Amniotic stem cell (primary cell): ENCODE data around the gene DGLUCY.
"Not testable (repeated sequence)": the region's sequence is repeated elsewhere in the genome, so short reads cannot be mapped to it uniquely, and the experiment has no call there.

Source experiments
- DNase-seq: peaks from one replicate; lab custom pipeline; 2025; lab: John Stamatoyannopoulos, UW

The DGLUCY gene

DNA sequence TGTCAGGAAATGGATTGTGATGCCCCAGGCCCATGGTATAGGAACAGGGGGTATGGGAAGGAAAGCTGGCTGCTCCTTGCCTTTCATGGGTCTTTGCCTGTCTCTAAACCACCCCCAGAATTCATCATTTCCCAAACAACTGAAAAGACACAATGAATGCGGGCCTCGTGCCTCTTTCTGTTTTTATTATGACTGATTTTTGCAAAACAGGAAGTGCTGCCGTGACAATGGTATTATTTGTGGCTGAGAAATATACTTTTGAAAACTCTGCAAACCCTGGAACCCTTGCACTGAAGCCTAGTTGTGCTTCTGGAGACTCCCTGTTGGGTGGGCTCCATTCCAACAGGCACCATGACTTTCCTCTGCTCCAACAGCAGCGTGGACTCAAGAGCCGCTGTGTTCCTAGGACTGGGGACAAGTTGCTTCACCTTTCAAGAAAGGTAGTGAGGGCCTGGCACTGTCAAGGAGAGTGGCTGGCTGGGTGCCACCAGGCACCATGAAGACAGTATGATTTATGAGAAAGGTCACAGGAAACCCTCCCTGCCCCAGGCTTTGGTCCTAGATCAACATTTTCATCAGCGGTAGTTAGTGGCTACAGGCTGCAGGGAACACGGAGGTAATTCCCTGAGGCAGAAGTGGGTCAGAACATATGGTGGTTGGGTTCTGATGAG, 4.8 kb upstream of the DGLUCY start:
- no peak for DNase-seq

DNA sequence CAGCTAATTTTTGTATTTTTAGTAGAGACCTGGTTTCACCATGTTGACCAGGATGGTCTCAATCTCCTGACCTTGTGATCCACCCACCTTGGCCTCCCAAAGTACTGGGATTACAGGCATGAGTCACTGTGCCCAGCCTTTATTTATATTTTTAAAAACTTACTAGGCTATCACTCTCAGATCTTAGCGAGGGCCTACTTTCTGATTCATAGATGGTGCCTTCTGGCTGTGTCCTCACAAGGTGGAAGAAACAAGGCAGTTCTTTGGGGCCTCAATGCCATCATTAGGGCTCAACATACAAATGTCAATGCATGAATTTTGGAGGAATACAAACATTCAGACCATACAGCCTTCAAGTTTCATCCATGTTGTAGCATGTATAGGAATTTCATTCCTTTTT, 2.4 kb upstream of the DGLUCY start:
- DNase-seq = no peak

DNA sequence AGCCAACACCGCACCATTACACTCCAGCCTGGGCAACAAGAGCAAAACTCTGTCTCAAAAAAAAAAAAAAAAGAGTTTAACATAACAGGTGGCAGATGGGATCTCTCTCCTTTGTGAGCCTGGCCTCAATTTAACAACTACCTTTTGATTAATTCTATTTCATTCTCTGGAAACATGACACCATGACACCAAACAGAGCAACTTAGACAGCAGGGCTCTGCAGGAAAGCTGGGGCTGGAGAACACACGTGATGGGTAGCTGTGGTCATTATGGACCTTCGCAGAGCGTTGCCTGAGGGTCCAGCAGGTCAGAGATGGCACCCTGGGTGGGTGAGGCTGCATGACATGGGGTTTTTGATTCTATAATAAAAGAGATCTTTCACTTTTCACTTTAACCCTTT, 1.7 kb upstream of the DGLUCY start:
- DNase-seq = no peak

DNA sequence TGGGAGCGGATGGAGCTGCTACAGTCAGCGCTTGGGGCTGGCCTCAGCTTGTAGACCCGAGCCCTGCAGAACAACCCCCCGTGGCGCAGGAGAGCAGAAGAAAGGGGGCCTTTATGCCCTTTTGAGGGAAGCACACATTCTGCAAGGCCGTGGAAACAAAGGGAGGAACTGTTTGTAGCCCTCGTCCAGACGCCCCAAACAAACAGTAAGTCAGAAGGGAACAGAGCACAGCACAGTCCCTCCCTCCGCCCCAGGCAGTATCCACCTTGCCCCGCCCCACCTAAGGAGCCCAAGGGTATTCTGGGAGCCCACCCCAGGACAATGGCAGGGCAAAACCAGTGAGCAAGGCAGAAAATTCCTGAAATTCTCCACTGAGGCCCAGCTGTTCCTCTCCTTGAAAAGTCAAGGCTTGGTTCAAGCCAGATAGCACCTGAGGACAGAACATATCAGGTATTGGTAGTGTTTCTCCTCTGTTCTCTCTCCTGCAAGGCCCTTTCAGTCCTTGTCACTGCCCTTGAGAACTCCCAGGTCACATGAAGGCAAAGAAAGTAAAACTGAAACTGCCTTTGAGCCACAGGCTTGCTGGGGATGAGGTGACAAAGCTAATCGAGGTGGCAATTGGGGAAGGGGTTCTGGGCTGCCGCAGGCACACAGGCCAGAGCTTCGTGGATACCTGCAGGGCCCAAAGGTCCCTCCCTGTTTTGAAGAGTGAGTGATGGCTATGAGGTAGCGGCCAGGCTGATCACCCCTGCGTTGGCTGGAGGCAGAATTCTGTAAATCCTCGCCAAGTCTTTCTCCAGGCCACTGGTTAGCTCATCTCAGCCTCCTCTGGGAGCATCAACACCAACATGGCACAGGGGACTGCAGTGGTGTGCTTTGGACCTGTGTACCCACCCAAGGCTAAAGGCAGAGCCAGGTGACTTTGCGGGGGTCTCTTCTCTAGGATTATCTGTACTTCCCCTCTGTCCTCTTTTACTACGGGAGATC, 499 bp downstream of the DGLUCY start:
- no peak for DNase-seq

DNA sequence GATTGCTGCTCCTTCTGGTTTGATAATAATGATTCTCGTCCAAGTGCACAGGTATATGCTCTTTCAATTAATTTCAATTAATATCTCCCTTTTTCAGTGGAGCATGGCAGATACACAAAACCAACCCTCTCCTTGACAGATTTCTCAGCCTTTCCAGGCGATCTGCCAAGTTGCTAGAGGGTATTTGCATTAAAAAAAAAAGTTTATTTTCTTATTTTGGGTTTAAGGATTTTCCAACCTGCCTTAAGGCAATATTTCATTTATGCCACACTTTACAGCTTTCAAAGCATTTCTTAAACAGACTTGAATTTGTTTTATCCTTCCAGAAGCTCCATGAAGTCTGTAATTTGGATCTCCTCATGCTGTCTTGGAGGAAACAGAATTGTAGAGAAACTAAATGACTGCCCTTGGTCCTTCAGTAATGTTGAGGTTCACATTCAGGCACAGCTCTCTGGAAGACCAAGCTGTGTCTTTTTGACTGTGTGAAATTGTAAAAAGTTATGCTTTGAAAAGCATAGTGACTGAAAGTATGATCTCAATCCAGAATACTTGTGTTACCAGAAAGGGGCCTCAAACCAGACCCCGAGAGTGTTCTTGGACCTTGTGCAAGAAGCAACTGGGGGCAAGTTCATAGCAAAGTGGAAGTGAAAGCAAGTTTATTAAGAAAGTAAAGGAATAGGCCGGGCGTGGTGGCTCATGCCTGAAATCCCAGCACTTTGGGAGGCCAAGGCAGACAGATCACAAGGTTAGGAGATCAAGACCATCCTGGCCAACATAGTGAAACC, 2.3 kb downstream of the DGLUCY start:
- no peak for DNase-seq

DNA sequence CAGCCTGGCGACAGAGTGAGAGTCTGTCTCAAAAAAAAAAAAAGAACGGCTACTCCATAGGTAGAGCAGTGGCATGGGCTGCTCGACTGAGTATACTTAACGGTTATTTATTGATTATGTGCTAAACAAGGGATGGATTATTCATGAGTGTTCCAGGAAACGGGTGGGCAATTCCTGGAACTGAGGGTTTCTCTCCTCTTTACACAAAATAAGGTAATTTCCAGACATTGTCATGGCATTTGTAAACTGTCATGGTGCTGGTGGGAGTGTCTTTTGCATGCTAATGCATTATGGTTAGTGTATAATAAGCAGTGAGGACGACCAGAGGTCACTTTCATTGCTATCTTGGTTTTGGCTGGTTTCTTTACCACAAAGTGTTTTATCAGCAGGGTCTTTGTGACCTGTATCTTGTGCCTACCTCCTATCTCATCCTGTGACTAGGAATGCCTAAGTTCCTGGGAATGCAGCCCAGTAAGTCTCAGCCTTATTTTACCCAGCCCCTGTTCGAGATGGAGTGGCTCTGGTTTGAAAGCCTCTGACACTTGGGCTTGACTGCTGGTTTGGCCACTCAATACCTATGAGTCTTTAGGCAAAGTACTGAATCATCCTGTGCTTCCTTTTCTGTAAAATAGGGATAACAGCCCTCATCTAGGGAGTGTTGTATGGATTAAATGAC, 3.2 kb downstream of the DGLUCY start:
- no peak for DNase-seq

DNA sequence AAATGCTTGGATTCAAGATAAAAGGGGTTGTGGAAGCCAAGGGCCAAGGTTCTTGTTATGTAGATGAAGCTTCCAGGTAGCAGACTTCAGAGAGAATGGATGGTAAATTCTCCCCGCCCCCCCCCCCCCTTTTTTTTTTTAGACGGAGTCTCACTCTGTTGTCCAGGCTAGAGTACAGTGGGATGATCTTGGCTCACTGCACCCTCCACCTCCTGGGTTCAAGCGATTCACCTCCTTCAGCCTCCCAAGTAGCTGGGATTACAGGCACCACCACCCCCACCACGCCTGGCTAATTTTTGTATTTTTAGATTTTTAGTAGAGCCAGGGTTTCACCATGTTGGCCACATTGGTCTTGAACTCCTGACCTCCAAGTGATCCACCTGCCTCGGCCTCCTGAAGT, 4.1 kb downstream of the DGLUCY start:
- DNase-seq = no peak

DNA sequence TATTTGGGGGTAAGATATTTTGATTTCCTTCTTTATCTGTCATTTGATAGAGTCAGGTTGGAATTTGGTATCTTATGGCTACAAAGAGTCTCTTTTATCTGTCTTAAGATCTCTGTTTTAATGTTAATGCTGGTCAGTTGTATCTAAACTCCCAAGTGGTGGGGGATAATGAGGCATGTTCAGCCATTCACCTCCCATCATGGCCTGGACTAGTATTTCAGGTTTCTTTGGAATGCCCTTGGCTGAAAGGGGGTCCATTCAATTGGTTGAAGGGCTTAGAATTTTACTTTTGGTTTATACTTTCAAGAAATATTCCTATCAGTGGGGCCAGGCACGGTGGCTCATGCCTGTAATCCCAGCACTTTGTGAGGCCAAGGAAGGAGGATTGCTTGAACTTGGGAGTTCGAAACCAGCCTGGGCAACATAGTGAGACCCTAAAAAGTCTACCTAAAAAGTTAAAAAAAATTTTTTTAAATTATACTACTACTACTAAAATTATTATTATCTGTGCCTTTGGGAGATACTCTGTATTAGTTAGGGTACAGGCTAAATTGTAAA, 4.7 kb downstream of the DGLUCY start:
- no peak for DNase-seq

DNA sequence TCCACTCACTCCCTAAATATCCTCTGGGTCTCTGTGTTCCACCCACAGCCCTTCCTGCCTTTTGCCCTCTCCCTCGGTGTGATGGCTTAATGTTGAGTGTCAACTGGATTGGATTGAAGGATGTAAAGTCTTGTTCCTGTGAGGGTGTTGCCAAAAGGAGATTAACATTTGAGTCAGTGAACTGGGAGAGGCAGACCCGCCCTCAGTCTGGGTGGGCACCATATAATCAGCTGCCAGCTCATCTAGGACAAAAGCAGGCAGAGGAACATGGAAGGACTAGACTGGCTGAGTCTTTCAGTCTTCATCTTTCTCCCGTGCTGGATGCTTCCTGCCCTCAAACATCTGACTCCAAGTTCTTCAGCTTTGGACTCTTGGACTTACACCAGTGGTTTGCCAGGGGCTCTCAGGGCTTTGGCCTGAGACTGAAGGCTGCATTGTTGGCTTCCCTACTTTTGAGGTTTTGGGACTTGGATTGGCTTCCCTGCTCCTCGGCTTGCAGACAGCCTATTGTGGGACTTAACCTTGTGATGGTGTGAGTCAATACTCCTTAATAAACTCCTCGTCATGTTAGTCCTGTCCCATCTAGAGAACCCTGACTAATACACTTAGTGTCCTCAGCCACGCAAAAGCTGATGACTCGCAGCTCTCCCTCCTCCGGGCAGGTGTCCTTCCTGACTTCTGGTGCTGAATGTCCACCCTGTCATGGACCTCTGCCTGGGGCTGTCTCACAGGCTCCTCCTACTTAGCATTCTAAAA, 5.9 kb downstream of the DGLUCY start:
- DNase-seq = peak; percentile 28

DNA sequence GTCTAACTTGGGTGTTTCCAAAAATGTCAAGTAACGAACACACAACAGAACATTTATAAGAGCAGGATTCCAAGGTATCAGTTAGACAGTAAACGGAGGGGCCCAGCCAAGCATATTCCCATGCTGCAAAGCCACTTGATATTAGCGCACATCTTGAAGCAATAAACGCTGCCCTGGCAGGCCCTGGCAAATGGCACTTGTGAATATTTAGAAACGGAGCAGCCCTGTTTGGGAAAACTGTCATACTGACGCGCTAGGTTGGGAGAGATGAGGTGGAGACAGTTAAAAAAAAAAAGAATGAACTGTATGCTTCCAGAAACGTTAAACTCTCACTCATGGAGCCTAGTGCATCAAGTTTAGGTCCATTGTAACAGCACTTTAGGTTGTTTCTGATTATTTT, 9.3 kb downstream of the DGLUCY start:
- no peak for DNase-seq

DNA sequence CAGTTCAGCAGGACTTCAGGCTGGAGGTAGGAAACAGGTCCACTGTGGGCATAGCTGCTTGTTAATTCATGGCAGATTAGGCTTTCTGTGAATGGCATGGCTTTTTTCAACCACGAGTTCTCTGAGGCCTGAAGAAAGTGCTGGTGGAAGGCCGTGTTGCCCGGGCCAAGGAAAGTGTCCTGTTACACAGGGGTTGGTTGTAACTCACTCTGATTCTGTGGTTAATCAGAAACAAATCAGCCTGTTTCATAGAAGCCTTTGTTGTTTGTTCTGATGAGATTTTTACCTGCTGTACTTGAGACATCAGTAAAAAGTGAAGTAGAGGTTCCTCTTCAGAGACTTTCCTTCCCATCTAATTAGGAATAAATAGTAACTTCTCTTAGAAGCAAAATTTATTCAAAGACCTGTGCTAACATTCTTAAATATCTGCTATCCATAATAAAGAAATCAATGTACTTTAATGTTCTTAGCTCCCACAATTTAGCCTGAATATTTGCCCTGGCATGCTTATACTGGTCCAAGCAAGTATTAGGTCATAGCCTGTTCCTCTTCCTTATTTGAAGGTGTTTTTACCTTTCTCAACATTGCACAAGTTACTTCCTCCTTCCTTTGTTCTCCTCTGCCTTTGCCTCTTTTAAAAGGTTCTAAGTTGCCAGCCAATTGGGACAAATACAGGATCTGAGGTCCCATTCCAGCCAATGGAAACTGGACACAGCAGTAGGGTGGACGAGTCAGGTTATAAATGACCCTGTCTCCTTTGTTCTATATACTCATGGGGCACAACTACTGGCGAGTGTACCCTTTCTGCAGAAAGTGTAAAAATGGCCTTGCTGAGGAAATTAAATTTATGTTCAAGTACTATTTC, 10.8 kb downstream of the DGLUCY start:
- not testable (repeated sequence) for DNase-seq

DNA sequence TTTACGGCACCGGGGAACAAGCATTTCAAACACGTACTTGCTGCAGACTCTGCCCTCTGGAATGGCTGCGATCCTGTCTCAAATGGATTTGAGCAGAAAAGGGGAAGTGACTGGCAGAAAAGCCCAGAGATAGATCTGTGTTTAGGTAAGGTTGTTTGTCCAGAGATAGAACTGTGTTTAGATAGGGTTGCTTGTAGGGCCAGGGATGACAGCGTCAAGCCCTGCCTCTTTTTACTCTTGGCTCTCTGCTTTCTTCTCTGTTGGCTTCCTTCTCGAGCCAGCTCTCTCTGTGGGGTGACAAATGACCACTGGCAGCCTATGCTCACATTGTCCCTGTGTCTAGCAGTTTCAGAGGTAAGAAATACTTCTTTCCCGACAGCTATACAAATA, 11.4 kb downstream of the DGLUCY start:
- no peak for DNase-seq

DNA sequence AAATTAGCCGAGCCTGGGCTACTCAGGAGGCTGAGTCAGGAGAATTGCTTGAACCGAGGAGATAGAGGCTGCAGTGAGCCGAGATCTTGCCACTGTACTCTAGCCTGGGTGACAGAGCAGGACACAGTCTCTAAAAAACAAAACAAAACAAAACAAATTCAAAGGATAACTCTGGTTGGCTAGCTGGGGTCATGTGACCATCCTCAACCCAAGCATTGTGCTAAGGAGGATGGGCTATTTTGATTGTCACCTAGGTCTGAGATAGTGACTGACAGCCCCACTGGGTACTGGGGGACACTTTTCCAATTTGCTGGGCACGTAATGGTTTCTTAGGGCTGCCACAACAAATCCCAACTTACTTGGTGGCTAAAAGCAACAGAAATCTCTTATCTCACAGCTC, 11.9 kb downstream of the DGLUCY start:
- no peak for DNase-seq

DNA sequence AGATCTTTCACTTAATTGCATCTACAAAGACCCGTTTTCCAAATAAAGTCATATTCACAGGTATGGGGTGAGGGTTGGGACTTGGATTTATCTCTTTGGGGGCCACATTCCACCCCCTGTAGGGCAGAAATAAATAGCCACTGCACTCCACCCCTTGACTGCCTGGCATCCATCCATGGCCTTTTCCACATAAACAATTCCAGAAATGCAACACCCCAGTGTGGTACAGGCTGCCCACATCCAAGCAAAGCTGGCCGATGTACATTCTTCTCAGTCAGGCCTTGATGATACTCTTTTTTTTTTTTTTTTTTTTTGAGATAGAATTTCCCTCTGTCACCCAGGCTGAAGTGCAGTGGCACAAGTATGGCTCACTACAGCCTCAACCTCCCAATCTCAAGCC, 12.9 kb downstream of the DGLUCY start:
- DNase-seq = no peak

DNA sequence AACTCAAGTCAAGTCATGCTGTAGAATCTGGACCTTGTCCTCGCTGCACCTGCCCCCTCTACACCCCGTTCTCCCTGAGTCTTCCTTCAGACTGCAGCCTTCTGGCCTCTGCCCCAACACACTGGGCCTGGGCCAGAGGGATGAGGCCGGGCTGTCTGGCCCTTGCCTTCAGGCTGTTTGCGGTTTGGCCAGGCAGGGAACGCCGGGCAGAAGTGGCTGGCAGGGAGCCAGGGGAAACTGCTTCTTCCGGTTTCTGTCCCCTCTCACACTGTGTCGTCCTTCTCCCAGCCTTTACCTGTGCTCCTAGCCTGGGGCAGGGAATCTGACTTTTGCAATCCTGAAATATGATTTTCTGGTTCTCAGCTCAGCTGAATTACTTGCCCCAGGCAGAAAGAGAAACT, 13.5 kb downstream of the DGLUCY start:
- no peak for DNase-seq

DNA sequence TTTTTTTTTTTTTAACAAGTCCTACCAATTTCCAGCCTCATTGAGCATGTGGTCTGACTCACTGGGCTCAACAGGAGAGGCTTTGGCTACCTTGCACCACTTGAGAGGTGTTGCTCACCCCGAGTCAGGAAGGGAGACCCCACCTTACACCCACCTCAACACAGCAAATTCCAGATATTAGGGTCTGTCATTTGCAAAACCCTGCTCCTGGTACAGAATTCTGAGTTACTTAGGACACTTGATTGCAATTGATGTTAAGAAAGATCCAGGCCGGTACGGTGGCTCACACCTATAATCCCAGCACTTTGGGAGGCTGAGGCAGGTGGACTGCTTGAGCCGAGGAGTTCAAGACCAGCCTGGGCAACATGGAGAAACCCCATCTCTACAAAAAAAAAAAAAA, 14.1 kb downstream of the DGLUCY start:
- no peak for DNase-seq

DNA sequence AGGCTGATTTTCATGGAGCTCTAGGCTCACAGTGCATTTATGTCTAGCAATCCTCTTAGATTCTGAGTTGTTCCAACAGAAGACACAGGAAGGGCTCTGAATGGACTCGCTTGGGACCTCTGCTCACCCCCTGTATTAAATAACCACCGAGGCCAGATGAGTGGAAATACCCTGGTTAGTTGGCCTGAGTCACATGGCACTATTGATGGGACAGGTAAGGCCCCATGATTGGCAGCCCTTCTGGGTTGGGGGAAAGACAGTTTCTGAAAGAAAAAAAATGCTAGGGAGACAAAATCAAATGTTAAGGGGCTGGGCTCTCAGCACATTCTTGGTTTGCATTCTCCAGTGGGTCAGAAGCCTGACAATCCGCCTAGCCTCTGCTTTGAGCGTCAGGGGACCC, 14.8 kb downstream of the DGLUCY start:
- DNase-seq = no peak

DNA sequence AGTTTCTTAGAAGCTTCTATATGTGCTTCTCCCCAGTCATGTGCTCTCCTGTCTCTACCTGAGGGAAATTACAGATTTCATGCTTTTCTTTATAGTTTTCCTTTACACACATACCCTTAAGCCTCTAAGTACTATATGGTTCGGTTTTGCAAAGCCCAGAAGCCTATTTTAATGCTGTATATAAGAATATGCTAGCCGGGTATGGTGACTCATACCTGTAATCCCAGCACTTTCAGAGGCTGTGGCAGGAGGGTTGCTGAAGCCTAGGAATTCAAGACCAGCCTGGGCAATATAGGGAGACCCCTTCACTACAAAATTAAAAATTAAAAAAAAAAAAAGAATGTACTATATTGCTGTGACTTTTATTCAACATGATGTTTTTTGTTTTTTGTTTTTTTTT, 15.4 kb downstream of the DGLUCY start:
- DNase-seq = no peak

DNA sequence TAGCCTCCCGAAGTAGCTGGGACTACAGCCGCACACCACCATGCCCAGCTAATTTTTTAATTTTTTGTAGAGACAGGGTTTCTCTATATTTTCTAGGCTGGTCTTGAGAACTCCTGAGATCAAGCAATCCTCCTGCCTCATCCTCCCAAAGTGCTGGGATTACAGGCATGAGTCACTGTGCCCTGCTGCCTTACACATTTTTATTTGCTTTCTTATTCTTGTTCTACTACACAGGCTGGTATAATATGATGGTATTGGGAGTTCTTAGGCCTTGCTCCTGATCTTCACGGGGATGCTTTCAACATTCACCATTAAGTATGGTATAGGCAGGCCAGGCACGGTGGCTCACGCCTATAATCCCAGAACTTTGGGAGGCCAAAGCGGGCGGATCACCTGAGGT, 21.2 kb downstream of the DGLUCY start:
- DNase-seq = no peak
